Activated T-cell treated with anti-CD3 and anti-CD28 coated beads for 1 hour (primary cell): ENCODE measurements around the gene GZMB.
"Not testable (repeated sequence)": the region's sequence is repeated elsewhere in the genome, so short reads cannot be mapped to it uniquely, and the experiment has no call there.

Experiments
- DNase-seq: peaks from one replicate; pipeline ENCODE4 v3.0.0-alpha.2; 2020; ENCODE audit warnings: low read depth

GZMB gene

GRCh38 chr14:24634158-24634557, at the start of gene GZMB:
Gene GZMB, minus strand, starts transcription at chr14:24634190. Its CDS starts 30 bp downstream, at chr14:24634160.
- peak; percentile 18 for DNase-seq

- no peak for DNase-seq
Observed at GRCh38 chr14:24681056-24681455, 47.1 kb upstream of the GZMB start.

GRCh38 chr14:24680516-24680915, 46.5 kb upstream of the GZMB start:
- no peak for DNase-seq

GRCh38 chr14:24679248-24679961, 45.4 kb upstream of the GZMB start:
- no peak for DNase-seq

- DNase-seq: peak; percentile 64
Observed at GRCh38 chr14:24678801-24679247, 44.8 kb upstream of the GZMB start.

GRCh38 chr14:24677956-24678355, 44.0 kb upstream of the GZMB start:
- no peak for DNase-seq

GRCh38 chr14:24674204-24674970, 40.4 kb upstream of the GZMB start:
- DNase-seq: no peak

GRCh38 chr14:24673534-24674203, 39.7 kb upstream of the GZMB start:
- no peak for DNase-seq

- DNase-seq: no peak
Observed at GRCh38 chr14:24673059-24673458, 39.1 kb upstream of the GZMB start.

GRCh38 chr14:24670594-24670993, 36.6 kb upstream of the GZMB start:
- DNase-seq: no peak

GRCh38 chr14:24669651-24670050, 35.7 kb upstream of the GZMB start:
- DNase-seq: no peak

- DNase-seq: no peak
Observed at GRCh38 chr14:24665440-24665991, 31.5 kb upstream of the GZMB start.

- DNase-seq: no peak
Observed at GRCh38 chr14:24664366-24664765, 30.4 kb upstream of the GZMB start.

- no peak for DNase-seq
Observed at GRCh38 chr14:24662753-24663152, 28.8 kb upstream of the GZMB start.

- DNase-seq: no peak
Observed at GRCh38 chr14:24659916-24660570, 26.1 kb upstream of the GZMB start.

- DNase-seq: not testable (repeated sequence)
Observed at GRCh38 chr14:24648361-24648760, 14.4 kb upstream of the GZMB start.

GRCh38 chr14:24639905-24640304, 5.9 kb upstream of the GZMB start:
- no peak for DNase-seq

GRCh38 chr14:24639270-24639669, 5.3 kb upstream of the GZMB start:
- no peak for DNase-seq

GRCh38 chr14:24633353-24633752, 637 bp downstream of the GZMB start:
- no peak for DNase-seq

- no peak for DNase-seq
Observed at GRCh38 chr14:24632761-24633160, 1.2 kb downstream of the GZMB start.

- no peak for DNase-seq
Observed at GRCh38 chr14:24632336-24632735, 1.7 kb downstream of the GZMB start.

- no peak for DNase-seq
Observed at GRCh38 chr14:24631749-24632335, 2.1 kb downstream of the GZMB start.
